Ecto neural progenitor cell (in vitro differentiated cells): ENCODE results near the gene HOXD13.

Experiments used
- DNase-seq: peaks from one replicate; pipeline ENCODE4 v3.0.0-alpha.2; 2018; ENCODE audit warnings: low spot score

Gene HOXD13

DNA sequence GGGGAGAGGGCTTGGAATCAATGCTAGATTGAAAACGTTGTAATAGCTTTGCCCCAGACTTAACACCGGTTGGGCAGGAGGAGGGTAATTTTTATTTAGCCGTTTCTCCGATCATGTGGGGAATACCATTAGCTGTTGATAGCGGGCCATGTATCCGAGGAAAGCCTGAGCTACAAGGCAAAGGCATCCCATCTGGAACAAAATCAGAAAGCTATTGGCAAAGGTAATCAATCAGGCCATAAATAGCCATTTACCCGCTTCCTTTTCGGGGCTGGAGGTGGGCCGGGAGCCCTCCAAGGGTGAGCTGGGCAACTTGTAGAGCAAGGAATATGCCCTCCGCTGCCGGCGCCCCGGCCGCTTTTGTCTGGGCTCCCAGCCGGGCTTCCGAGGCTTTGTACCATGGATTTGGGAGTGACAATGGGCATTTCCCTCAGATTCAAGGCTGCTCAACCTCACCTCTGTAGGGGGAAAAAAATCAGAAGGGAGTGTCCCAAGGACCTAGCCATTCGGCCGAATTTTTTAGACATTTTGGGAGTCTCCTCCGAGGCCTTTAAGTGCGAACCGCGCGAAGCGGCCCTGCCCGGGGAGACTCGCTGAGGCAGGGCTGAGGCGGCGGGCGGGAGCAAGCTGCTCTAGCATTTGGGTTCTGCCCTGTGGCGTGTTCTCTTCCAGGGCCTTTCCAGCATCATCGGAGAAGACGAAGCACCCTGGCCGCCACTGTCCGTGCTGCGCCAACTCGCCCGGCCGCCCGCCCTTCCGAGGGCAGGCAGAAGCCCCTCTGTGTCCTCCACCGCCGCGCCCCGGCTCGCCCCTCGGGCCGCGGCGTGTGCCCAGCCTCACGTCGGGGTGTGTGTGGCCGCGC, 28.9 kb downstream of the HOXD13 start:
- DNase-seq = no peak

GRCh38 chr2:176122052-176122682, 29.6 kb downstream of the HOXD13 start:
- no peak for DNase-seq

DNA sequence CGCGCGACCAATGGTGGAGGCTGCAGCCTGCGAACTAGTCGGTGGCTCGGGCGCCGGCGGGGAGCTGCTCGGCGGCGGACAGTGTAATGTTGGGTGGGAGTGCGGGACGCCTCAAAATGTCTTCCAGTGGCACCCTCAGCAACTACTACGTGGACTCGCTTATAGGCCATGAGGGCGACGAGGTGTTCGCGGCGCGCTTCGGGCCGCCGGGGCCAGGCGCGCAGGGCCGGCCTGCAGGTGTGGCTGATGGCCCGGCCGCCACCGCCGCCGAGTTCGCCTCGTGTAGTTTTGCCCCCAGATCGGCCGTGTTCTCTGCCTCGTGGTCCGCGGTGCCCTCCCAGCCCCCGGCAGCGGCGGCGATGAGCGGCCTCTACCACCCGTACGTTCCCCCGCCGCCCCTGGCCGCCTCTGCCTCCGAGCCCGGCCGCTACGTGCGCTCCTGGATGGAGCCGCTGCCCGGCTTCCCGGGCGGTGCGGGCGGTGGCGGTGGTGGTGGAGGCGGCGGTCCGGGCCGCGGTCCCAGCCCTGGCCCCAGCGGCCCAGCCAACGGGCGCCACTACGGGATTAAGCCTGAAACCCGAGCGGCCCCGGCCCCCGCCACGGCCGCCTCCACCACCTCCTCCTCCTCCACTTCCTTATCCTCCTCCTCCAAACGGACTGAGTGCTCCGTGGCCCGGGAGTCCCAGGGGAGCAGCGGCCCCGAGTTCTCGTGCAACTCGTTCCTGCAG, 30.3 kb downstream of the HOXD13 start, which contains the start of gene HOXD9:
Gene HOXD9, plus strand, starts transcription at position 37 of the 728 bp plus-strand sequence. Its CDS starts 50 bp downstream, at position 87.
- no peak for DNase-seq

GRCh38 chr2:176123411-176124109, 31.0 kb downstream of the HOXD13 start:
- no peak for DNase-seq

DNA sequence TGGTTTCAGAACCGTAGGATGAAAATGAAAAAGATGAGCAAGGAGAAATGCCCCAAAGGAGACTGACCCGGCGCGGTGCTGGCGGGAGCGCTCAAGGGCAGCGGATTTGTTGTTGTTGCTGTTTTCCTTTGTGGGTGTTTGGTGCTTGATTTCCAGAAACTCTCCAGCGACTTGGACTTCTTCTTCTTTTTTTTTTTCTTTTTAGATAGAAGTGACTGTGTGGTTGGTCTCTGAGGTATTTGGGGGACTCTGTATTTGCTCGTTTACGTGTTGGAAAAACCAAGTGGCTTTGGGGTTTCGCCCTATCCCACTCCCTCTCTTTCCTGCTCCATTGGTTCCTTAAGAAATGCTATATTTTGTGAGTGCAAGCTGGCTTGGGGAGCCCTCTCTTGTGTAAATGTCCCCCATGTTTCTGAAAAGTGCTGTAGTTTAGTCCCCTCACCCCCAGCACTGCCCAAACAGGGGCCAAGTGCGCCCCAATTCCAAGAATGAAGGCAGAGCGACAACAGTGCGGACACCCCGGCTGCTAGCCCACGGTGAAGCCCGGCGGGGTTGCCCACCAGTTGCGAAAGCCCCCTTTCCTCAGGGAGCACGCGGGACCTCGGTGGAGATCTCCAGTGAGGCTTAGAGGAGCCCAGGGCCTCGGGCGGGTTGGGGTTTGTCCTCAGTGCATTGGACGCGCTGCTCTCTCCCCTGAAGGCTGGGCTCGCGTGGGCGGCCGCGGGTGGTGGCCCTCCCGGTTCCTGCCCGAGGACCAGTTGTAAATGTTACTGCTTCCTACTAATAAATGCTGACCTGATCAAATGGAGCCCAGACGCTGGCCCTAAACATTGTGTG, 31.8 kb downstream of the HOXD13 start:
- no peak for DNase-seq

DNA sequence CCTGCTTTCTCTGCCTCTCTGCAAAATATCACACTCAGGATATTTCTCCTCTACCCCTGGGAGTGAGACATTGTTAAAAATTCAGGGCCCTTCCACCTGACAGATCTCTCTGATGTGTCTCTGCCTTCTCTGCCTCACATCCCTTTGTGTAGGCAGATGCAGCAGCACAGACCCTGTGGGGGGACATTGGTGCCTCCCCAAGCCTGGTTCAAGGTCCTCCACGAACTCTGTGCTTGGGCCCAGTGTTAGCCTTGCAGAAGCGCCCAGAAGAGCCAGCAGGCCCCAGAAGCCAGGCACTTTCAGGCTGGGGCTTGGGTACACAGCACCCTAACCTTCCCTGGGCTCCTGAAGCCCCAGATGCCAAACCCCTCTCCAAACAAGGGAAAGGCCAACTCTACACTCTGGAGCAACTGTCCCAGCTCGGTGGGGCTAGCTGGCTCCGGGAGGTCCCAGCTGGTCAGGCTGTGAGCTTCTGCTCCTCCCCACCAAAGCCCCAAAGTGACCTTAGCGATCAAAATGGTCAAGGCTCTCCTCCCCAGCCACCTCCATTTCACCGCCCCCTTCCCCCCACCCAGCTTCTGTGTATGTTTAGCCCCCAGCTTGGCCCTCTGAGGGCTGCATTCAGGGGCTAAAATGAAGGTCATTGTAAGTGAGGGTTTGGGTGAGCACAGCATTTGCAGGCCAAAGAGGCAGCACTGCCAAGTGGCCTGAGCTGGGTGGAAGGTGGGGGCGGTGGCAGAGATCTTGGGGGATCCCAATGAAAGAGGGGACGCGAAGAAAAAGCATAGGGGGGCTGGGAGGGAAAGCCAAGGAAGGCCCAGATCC, 32.6 kb downstream of the HOXD13 start:
- no peak for DNase-seq

DNA sequence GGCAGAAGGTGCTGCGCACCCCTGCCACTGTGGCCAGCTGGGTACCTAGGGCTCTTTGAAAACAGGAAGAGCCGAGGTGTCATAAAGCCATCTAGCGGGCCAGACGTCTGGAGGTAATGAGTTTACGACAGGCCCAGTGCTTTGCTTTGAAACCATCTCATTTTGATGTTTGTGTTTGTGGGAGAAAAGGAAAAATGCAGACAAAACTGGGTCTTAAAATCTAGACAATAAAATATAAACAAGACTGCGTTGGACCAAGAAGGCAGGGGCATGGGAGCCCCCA, 33.2 kb downstream of the HOXD13 start:
- no peak for DNase-seq

- peak; percentile 68 for DNase-seq
Observed at GRCh38 chr2:176126929-176127773, 34.6 kb downstream of the HOXD13 start.

GRCh38 chr2:176127774-176128072, 35.2 kb downstream of the HOXD13 start:
- DNase-seq = no peak

DNA sequence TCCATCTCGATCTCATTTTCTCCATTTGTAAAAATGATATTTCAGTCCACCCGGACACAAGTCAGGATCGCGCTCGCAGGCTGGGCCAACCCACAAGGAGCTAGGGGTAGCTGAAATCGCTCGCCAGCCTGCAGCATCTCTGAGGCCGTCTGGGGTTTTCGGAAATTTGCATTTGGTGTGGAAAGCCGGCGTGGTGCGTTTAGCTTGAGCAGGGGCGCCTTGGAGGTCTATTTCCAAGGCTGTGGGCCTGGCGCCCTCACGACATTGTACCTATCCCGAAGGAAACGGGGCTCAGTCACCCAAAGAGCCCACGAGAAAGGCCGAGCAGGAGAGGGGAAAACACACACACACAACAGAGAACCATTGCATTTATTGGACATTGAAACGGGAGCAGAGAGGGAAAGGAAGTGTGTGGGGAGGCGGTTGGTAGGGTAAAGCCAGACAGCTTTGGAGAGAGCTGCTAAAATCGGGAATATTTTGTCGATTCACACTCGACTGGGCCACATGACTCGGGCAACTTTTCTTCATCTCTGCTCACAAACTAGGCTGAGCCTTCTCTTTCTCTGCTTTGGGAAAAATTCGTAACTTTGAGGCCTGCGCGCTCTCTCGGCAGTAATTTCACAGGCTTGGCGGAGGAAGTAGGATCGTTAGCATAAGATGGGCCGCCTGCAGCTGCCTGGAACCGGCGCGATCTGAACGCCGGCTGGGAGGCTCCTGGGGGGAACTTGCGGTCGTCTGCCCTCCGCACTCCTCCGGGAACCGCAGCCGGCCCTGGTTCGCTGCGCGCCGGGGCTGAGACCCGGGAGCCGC, 35.9 kb downstream of the HOXD13 start:
- peak; percentile 57 for DNase-seq

GRCh38 chr2:176128982-176129796, 36.7 kb downstream of the HOXD13 start, which contains the start of gene HOXD8:
HOXD8 (plus strand) TSS chr2:176129705; CDS start chr2:176130367, 662 bp downstream.
- peak; percentile 77 for DNase-seq

DNA sequence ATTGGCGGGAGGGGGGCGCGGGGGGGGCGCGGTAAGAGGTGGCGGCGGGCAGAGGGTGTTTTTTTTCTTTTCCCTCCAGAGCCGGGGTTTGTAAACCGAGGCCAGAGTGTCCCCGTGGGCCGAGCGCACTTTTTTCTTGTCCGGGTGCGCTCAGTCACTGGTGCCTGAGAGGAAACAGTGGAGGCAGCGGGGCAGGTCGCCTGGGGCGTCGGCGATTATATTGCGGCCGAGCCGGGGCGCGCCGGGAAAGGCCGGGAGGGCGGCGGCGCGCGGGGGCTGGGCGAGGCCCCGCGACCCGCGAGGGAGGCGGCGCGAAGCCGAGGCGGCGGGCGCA, 37.3 kb downstream of the HOXD13 start:
- peak; percentile 59 for DNase-seq

DNA sequence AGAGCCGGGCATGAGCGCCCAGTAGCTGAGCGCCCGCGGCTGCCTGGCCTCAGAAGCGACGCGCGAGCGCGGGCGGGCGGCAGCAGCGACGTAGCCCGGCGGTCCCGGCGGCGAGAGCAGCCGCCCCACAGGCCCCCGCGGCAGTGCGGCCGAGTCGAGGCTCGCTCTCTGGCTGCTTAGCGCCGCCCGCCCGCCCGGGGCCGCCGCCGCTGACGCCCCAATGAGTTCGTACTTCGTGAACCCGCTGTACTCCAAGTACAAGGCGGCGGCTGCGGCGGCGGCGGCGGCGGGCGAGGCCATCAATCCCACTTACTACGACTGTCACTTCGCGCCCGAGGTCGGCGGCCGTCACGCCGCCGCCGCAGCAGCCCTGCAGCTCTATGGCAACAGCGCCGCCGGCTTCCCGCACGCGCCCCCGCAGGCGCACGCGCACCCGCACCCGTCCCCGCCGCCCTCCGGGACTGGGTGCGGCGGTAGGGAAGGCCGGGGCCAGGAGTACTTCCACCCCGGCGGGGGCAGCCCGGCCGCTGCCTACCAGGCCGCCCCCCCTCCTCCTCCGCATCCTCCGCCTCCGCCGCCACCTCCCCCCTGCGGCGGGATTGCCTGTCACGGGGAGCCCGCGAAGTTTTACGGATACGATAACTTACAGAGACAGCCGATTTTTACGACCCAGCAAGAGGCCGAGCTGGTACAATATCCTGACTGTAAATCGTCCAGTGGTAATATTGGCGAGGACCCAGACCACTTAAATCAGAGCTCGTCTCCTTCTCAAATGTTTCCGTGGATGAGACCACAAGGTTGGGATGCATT, 37.8 kb downstream of the HOXD13 start:
- peak; percentile 65 for DNase-seq

DNA sequence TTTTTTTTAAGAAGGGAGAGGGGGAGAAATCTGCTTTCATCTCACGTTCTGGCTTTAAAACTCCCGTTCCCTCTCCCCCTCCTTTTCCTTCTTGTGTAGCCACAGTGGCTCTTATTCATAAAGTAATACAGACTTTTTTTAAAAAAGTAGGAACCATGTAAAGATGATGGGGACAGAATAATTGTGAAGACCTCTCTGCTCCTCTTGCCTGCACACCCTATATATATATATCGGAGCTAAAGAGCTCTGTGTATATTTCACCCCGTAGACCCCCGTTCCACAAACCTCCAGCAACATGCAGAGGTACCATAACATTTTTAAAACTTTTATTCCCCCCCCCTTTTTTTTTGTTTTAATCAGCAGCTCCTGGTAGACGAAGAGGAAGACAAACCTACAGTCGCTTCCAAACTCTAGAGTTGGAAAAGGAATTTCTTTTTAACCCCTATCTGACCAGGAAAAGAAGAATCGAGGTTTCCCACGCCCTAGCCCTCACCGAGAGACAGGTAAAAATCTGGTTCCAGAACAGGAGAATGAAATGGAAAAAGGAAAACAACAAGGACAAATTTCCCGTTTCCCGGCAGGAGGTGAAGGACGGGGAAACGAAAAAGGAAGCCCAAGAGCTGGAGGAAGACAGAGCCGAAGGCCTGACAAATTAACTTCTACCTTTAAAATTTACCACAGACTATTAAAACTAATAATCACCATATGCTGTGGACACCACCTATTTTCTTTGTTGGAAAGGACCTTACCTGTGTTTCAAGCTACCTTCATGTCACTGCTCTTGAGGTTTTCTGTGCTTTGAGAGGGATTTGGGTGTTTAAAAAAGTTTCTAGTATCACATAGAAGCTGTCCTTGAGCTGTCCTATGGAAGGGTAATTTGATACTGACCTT, 38.7 kb downstream of the HOXD13 start:
- no peak for DNase-seq

- no peak for DNase-seq
Observed at GRCh38 chr2:176131848-176132158, 39.3 kb downstream of the HOXD13 start.
